ENCODE results near the gene TUFM. TPM values are rescaled to one million over a fixed set of nuclear protein-coding genes. Genes with fewer than 3 reads are reported as not detected.

The TUFM gene
- total RNA-seq, 2 experiments from 2014 or later: 224 to 241 TPM

DNA sequence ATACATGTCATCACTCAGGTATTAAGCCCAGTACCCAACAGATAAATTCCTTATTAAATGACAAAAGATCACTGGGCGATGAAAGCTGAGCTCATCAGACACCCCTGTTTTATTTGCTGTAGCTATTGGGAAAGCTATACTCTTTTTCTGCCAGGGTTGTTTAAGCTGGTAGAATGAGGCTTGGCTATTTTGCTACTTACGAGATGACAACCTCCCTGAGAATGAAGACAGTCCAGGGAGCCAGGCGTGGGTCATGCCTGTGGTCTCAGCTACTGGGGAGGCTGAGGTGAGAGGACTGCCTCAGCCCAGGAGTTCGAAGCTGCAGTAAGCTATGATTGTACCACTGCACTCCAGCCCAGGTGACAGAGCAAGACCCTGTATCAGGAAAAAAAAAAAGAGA is 13.2 kb upstream of the TUFM start:
- DNase-seq: no peak
- intact Hi-C loops (cut with DNase I, micrococcal nuclease): no loop called here
- H3K27me3 Mint-ChIP-seq: no peaks in the 10 kb centered on the region
- ChIA-PET CTCF (interaction anchor here (1.8 to 2.2 kb wide), 2 partner anchors 12 to 86 kb away, joined by 5 to 13 read pairs; partner anchors contain the start of gene TUFM), POLR2A (interaction anchor here (0.6 to 0.7 kb wide), 2 partner anchors 11 to 14 kb away, joined by 3 to 5 read pairs; no protein-coding TSS in a partner anchor)
- H3K27ac Mint-ChIP-seq: no peak overlapping the region
- peaks cover 12% of the 10 kb centered on the region for H3K36me3 Mint-ChIP-seq (ENCODE audit: low read depth)
- H3K9me3 Mint-ChIP-seq (ENCODE audit: low read depth): no peaks in the 10 kb centered on the region
- no peak overlapping the region for H3K4me3 Mint-ChIP-seq
- peaks cover 12% of the 10 kb centered on the region for H3K4me1 Mint-ChIP-seq
- no peak for ATAC-seq

- Mint-ChIP-seq H3K27ac (no peak overlapping the region), H3K27me3 (no peaks in the 10 kb centered on the region), H3K4me1 (peaks cover 10% of the 10 kb centered on the region), H3K36me3 (ENCODE audit: low read depth) (peaks cover 12% of the 10 kb centered on the region), H3K9me3 (ENCODE audit: low read depth) (no peaks in the 10 kb centered on the region), H3K4me3 (no peak overlapping the region)
- ATAC-seq (no peak), DNase-seq (no peak)
- ChIA-PET POLR2A (no interaction called here), CTCF (interaction anchor here (1.8 to 2.2 kb wide), 2 partner anchors 11 to 87 kb away, joined by 5 to 13 read pairs; partner anchors contain the start of gene TUFM)
- intact Hi-C loops (cut with DNase I, micrococcal nuclease): no loop called here
Observed at GRCh38 chr16:28858421-28858820, 12.3 kb upstream of the TUFM start.

GRCh38 chr16:28846933-28847273 is 755 bp upstream of the TUFM start:
- intact Hi-C loops (cut with DNase I, micrococcal nuclease): loop anchor here (1.0 to 5.0 kb wide), 12 partner anchors 16 to 960 kb away; partner anchors contain the start of genes NFATC2IP (in 2 of the 2), SH2B1 (in 2 of the 2), CLN3 (in 1 of the 2) and MAZ (in 1 of the 2)
- DNase-seq (peak; percentile 33), ATAC-seq (peak; percentile 1)
- CTCF ChIA-PET: interaction anchor here (0.7 to 5.0 kb wide), 8 partner anchors 9 to 102 kb away, joined by 3 to 27 read pairs (median 5); partner anchors contain the start of gene SH2B1
- Mint-ChIP-seq H3K4me3 (peak overlapping the region; percentile 97), H3K9me3 (ENCODE audit: low read depth) (no peaks in the 10 kb centered on the region), H3K36me3 (ENCODE audit: low read depth) (peaks cover 41% of the 10 kb centered on the region), H3K4me1 (peaks cover 23% of the 10 kb centered on the region), H3K27me3 (no peaks in the 10 kb centered on the region), H3K27ac (peak overlapping the region; percentile 97)
- POLR2A ChIA-PET: interaction anchor here (0.9 to 4.2 kb wide), 6 partner anchors 9 to 104 kb away, joined by 3 to 33 read pairs (median 8); partner anchors contain the start of genes ATXN2L, NFATC2IP and SH2B1

GRCh38 chr16:28845761-28846079 is 428 bp downstream of the TUFM start:
- Mint-ChIP-seq H3K4me3 (peak overlapping the region; percentile 97), H3K4me1 (peaks cover 23% of the 10 kb centered on the region), H3K27me3 (no peaks in the 10 kb centered on the region), H3K27ac (peak overlapping the region; percentile 97), H3K36me3 (ENCODE audit: low read depth) (peaks cover 43% of the 10 kb centered on the region), H3K9me3 (ENCODE audit: low read depth) (no peaks in the 10 kb centered on the region)
- ATAC-seq (no peak), DNase-seq (no peak)
- POLR2A ChIA-PET: interaction anchor here (0.6 to 4.2 kb wide), 4 partner anchors 9 to 23 kb away, joined by 3 to 33 read pairs (median 16); partner anchors contain the start of genes ATXN2L and SH2B1
- CTCF ChIA-PET: interaction anchor here (0.7 to 5.0 kb wide), 7 partner anchors 8 to 1218 kb away, joined by 3 to 27 read pairs (median 4); partner anchors contain the start of gene SH2B1
- intact Hi-C loops (cut with DNase I, micrococcal nuclease): loop anchor here (1.0 to 5.0 kb wide), 12 partner anchors 18 to 962 kb away; partner anchors contain the start of genes NFATC2IP (in 2 of the 2), SH2B1 (in 2 of the 2), CLN3 (in 1 of the 2) and MAZ (in 1 of the 2)

DNA sequence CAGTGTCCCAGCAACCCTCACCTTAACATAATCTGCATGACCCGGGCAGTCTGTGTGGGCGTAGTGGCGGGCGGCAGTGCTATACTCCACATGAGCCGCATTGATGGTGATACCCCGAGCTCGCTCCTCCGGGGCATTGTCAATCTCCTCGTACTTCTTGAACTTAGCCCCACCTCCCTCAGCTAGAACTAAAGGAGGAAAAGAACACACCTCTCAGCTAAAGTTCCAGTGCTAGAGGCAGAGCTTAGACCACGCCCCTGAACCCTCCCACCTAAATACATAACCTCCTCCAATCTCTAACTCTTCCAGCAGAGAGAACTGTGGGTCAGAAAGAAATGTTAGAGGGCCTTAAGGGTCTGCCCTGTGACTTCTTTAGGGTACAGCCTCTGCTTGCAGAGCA is 855 bp downstream of the TUFM start:
- no peaks in the 10 kb centered on the region for H3K27me3 Mint-ChIP-seq

DNA sequence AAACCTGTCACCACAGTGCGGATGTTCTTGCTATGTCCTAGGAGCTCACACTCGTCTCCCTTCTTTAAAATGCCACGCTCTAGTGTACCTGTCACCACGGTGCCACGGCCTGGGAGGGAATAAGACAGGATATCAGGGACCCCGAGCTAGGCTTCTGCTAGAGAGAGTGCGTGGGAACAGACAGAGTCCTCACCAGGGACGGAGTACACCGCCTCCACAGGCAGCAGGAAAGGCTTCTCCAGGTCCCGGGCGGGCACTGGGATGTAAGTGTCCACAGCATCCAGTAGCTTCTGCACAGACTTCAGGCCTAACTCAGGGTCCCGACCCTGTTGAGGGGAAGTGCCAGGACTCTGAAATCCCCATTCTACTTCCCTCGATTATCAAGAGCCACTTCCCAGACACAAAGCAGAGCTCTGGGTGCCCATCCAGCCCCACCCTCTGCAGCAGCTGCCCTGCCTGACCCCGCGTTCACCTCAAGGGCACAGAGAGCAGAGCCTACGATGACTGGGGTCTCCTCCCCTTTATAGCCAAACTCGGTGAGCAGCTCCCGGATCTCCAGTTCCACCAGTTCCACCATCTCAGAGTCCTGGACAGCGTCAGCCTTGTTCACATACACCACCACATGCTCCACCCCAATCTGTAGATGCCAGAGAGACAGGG is 1.8 kb downstream of the TUFM start:
- H3K36me3 Mint-ChIP-seq (ENCODE audit: low read depth): peaks cover 46% of the 10 kb centered on the region
- no peaks in the 10 kb centered on the region for H3K9me3 Mint-ChIP-seq (ENCODE audit: low read depth)
- POLR2A ChIA-PET: interaction anchor here (0.9 to 4.2 kb wide), 2 partner anchors 19 to 21 kb away, joined by 5 to 33 read pairs; partner anchors contain the start of genes ATXN2L and SH2B1
- H3K27me3 Mint-ChIP-seq: no peaks in the 10 kb centered on the region
- H3K4me3 Mint-ChIP-seq: peak overlapping the region; percentile 97
- intact Hi-C loops (cut with DNase I, micrococcal nuclease): no loop called here
- DNase-seq: no peak
- CTCF ChIA-PET: no interaction called here
- H3K27ac Mint-ChIP-seq: peak overlapping the region; percentile 97
- ATAC-seq: no peak
- peaks cover 23% of the 10 kb centered on the region for H3K4me1 Mint-ChIP-seq

More for the DNA sequence above, 855 bp downstream of the TUFM start:
- Mint-ChIP-seq H3K36me3 (ENCODE audit: low read depth) (peaks cover 43% of the 10 kb centered on the region), H3K4me1 (peaks cover 23% of the 10 kb centered on the region), H3K27ac (peak overlapping the region; percentile 97), H3K9me3 (ENCODE audit: low read depth) (no peaks in the 10 kb centered on the region), H3K4me3 (peak overlapping the region; percentile 97)
- ChIA-PET POLR2A (interaction anchor here (0.6 to 4.2 kb wide), 6 partner anchors 9 to 22 kb away, joined by 3 to 33 read pairs (median 8); partner anchors contain the start of genes ATXN2L and SH2B1), CTCF (interaction anchor here (1.4 kb wide), 2 partner anchors 17 to 24 kb away, joined by 3 to 4 read pairs; no protein-coding TSS in a partner anchor)
- peak; percentile 65 for DNase-seq
- ATAC-seq: peak; percentile 20
- intact Hi-C loops (cut with DNase I, micrococcal nuclease): loop anchor here in 1 of 2 experiments (5.0 kb wide), 1 partner anchor 962 kb away; the partner anchor contains the start of gene MAZ

DNA sequence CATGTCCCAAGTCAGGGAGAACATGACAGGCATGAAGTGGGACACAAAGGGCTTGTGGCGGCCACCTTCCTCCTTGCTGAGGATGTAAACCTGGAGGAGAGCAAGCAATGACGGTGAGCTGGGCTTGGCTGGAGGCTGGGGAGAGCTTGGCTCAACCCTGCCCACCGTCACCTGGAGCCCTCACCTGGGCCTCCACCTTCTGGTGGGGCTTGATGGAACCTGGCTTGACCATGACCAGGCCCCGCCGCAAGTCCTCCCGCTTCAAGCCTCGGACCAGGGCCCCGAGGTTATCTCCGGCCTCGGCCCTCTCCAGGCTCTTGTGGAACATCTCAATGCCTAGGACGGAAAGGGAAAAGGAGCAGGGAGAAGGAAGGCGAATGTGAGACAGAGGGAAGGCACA is 2.4 kb downstream of the TUFM start:
- no peaks in the 10 kb centered on the region for H3K27me3 Mint-ChIP-seq
- CTCF ChIA-PET: interaction anchor here (0.7 kb wide), 1 partner anchor 16 kb away, joined by 3 read pairs; no protein-coding TSS in a partner anchor
- peaks cover 23% of the 10 kb centered on the region for H3K4me1 Mint-ChIP-seq
- intact Hi-C loops (cut with DNase I, micrococcal nuclease): no loop called here
- ATAC-seq: no peak
- H3K4me3 Mint-ChIP-seq: no peak overlapping the region
- H3K36me3 Mint-ChIP-seq (ENCODE audit: low read depth): peaks cover 49% of the 10 kb centered on the region
- DNase-seq: no peak
- POLR2A ChIA-PET: interaction anchor here (0.9 to 4.2 kb wide), 2 partner anchors 20 to 21 kb away, joined by 5 to 33 read pairs; partner anchors contain the start of genes ATXN2L and SH2B1
- H3K9me3 Mint-ChIP-seq (ENCODE audit: low read depth): no peaks in the 10 kb centered on the region
- H3K27ac Mint-ChIP-seq: no peak overlapping the region

GRCh38 chr16:28842696-28843095 is 3.5 kb downstream of the TUFM start:
- DNase-seq: no peak
- CTCF ChIA-PET: interaction anchor here (0.6 kb wide), 1 partner anchor 11 kb away, joined by 3 read pairs; no protein-coding TSS in a partner anchor
- intact Hi-C loops (cut with DNase I, micrococcal nuclease): no loop called here
- Mint-ChIP-seq H3K4me3 (no peak overlapping the region), H3K36me3 (ENCODE audit: low read depth) (peaks cover 58% of the 10 kb centered on the region), H3K9me3 (ENCODE audit: low read depth) (no peaks in the 10 kb centered on the region), H3K4me1 (peaks cover 29% of the 10 kb centered on the region), H3K27ac (no peak overlapping the region), H3K27me3 (no peaks in the 10 kb centered on the region)
- ATAC-seq: no peak
- POLR2A ChIA-PET: interaction anchor here (1.0 to 1.3 kb wide), 3 partner anchors 10 to 20 kb away, joined by 3 to 7 read pairs (median 4); partner anchors contain the start of gene ATXN2L

DNA sequence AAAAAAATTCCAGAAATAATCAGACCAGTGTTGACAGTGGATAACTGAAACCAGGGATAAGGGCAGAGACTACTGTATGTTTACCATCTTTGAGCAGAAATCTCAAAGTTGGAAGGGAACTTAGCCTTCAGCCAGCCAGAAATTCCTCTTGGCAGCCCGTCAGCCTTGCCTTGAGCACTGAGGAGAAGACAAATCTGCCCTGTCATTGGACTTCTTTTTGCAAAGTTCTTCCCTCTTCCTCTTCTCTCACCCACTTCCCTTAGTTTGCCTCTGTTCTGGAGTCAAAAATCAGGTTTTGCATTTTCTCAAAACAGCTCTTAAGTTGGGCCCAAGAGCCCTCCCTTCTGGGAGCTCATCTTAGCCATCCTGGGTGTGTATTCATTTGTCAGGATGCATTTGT is 6.2 kb downstream of the TUFM start:
- POLR2A ChIA-PET: interaction anchor here (0.8 to 1.7 kb wide), 3 partner anchors 10 to 15 kb away, joined by 3 to 4 read pairs (median 4); no protein-coding TSS in a partner anchor
- intact Hi-C loops (cut with DNase I, micrococcal nuclease): no loop called here
- DNase-seq (no peak), ATAC-seq (no peak)
- Mint-ChIP-seq H3K4me3 (no peak overlapping the region), H3K36me3 (ENCODE audit: low read depth) (peaks cover 64% of the 10 kb centered on the region), H3K27ac (peak overlapping the region; percentile 73), H3K27me3 (no peaks in the 10 kb centered on the region), H3K4me1 (peaks cover 27% of the 10 kb centered on the region), H3K9me3 (ENCODE audit: low read depth) (no peaks in the 10 kb centered on the region)
- CTCF ChIA-PET: no interaction called here

DNA sequence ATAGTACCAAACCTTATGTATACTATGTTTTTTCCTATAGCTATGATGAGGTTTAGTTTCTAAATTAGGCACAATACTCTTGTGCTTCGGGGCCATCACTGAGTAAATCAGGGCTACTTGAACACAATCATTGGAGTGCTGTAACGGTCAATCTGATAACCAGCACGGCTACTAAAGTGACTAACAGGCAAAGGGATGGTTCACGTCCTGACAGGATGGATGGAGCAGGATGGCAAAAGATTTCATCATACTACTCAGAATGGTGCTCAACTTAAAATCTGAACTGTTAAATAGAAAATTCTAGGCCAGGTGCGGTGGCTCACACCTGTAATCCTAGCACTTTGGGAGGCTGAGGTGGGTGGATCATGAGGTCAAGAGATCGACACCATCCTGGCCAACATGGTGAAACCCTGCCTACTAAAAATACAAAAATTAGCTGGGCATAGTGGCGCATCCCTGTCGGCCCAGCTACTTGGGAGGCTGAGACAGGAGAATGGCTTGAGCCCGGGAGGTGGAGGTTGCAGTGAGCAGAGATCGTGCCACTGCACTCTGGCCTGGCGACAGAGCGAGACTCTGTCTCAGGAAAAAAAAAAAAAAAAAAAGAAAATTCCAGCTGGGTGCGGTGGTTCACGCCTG is 7.0 kb downstream of the TUFM start:
- peaks cover 20% of the 10 kb centered on the region for H3K4me1 Mint-ChIP-seq
- H3K4me3 Mint-ChIP-seq: no peak overlapping the region
- H3K36me3 Mint-ChIP-seq (ENCODE audit: low read depth): peaks cover 64% of the 10 kb centered on the region
- ChIA-PET POLR2A (interaction anchor here (0.8 to 3.4 kb wide), 5 partner anchors 9 to 99 kb away, joined by 4 to 18 read pairs (median 7); partner anchors contain the start of gene ATXN2L), CTCF (no interaction called here)
- H3K27me3 Mint-ChIP-seq: no peaks in the 10 kb centered on the region
- no peak for DNase-seq
- no peaks in the 10 kb centered on the region for H3K9me3 Mint-ChIP-seq (ENCODE audit: low read depth)
- no peak for ATAC-seq
- intact Hi-C loops (cut with DNase I, micrococcal nuclease): no loop called here
- H3K27ac Mint-ChIP-seq: no peak overlapping the region

DNA sequence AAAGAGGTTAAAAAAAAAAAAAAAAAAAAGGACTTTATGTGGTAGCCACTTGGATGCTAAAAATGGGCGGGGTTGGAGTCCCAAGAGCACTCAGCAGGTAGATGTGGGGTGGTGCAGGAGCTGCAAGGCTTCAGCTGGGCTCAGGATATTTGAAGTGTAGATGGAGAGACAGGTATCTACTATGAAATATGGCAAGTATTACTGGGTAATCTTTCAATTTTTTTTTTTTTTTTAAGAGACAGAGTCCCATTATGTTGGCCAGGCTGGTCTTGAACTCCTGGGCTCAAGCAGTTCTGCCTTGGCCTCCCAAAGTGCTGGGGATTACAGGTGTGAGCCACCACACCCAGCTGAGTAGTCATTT is 7.6 kb downstream of the TUFM start:
- intact Hi-C loops (cut with DNase I, micrococcal nuclease): no loop called here
- no peaks in the 10 kb centered on the region for H3K9me3 Mint-ChIP-seq (ENCODE audit: low read depth)
- peaks cover 68% of the 10 kb centered on the region for H3K36me3 Mint-ChIP-seq (ENCODE audit: low read depth)
- DNase-seq: no peak
- no peak for ATAC-seq
- no peak overlapping the region for H3K4me3 Mint-ChIP-seq
- H3K27me3 Mint-ChIP-seq: no peaks in the 10 kb centered on the region
- no peak overlapping the region for H3K27ac Mint-ChIP-seq
- ChIA-PET CTCF (interaction anchor here (1.1 kb wide), 1 partner anchor 10 kb away, joined by 3 read pairs; no protein-coding TSS in a partner anchor), POLR2A (interaction anchor here (0.9 to 3.4 kb wide), 4 partner anchors 11 to 99 kb away, joined by 6 to 18 read pairs (median 8); partner anchors contain the start of gene ATXN2L)
- peaks cover 19% of the 10 kb centered on the region for H3K4me1 Mint-ChIP-seq

Measured in activated CD4-positive, alpha-beta T cell treated with anti-CD3 and anti-CD28 coated beads for 36 hours (primary cell).